ENCODE results near the gene CDKAL1. TPM values are rescaled to one million over a fixed set of nuclear protein-coding genes. Genes with fewer than 3 reads are reported as not detected.

The CDKAL1 gene
- polyA plus RNA-seq, 2 of the 4 experiments (the other 2 are of a cell fraction) = 4.7 to 8.3 TPM

DNA sequence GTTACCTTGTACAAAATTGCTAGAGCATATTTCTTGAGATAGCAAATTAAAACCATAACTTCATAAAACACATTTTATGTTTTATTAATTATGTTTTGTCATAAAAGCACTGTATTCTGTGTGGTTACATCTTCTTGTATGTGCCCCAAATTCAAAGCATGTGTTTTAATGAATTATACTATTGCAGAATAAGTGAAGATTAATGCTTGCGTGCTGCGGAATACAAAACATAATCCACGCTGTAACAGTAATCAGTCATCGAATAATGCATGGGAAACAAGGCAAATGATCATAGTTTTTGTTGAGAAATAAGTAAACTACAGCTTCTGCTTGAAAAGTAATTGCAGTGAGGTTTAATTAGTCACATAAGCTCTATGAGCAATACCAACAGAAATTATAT is 600.1 kb downstream of the CDKAL1 start:
- Histone ChIP-seq H3K4me2 (no peak overlapping the region), H3K4me3 (no peak overlapping the region), H3K9me3 (no peaks in the 10 kb centered on the region), H3K27ac (no peak overlapping the region), H3K4me1 (no peaks in the 10 kb centered on the region)
- no peak for DNase-seq (ENCODE audit: low read depth in 1 of 2, low spot score in 1 of 2)
- WGBS (ENCODE audit: missing lambda C conversion rate) = 95% methylated on average over 4 of the region's 4 CpGs
- TF ChIP-seq RFX5 (IDR thresholded peaks at IDR 0.05) (no peak), HOXA7 (CRISPR knock-in tag; IDR thresholded peaks at IDR 0.05) (no peak), KDM5A (IDR thresholded peaks at IDR 0.05) (no peak), CHD2 (IDR thresholded peaks at IDR 0.05; ENCODE audit: low read length, partially characterized antibody) (no peak)
- TF ChIP-seq, protein P1, sequence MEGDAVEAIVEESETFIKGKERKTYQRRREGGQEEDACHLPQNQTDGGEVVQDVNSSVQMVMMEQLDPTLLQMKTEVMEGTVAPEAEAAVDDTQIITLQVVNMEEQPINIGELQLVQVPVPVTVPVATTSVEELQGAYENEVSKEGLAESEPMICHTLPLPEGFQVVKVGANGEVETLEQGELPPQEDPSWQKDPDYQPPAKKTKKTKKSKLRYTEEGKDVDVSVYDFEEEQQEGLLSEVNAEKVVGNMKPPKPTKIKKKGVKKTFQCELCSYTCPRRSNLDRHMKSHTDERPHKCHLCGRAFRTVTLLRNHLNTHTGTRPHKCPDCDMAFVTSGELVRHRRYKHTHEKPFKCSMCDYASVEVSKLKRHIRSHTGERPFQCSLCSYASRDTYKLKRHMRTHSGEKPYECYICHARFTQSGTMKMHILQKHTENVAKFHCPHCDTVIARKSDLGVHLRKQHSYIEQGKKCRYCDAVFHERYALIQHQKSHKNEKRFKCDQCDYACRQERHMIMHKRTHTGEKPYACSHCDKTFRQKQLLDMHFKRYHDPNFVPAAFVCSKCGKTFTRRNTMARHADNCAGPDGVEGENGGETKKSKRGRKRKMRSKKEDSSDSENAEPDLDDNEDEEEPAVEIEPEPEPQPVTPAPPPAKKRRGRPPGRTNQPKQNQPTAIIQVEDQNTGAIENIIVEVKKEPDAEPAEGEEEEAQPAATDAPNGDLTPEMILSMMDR (IDR thresholded peaks at IDR 0.05) = no peak
- ChIA-PET POLR2A (no interaction called here), CTCF (interaction anchor here (0.6 to 1.0 kb wide), 3 partner anchors 12 to 442 kb away, joined by 3 to 4 read pairs (median 3); no protein-coding TSS in a partner anchor)
- no peak for ATAC-seq
- no peak for FAIRE-seq

GRCh38 chr6:21135484-21136013 is 601.3 kb downstream of the CDKAL1 start:
- no peak for ATAC-seq
- ChIA-PET POLR2A (no interaction called here), CTCF (no interaction called here)
- Histone ChIP-seq H3K4me1 (no peaks in the 10 kb centered on the region), H3K4me3 (no peak overlapping the region), H3K9me3 (no peaks in the 10 kb centered on the region), H3K27ac (no peak overlapping the region), H3K4me2 (no peak overlapping the region)
- DNase-seq (ENCODE audit: low read depth in 1 of 2, low spot score in 1 of 2) = no peak
- FAIRE-seq = no peak
- WGBS (ENCODE audit: missing lambda C conversion rate) = 89% methylated on average over 7 of the region's 7 CpGs
- TF ChIP-seq, protein P2, sequence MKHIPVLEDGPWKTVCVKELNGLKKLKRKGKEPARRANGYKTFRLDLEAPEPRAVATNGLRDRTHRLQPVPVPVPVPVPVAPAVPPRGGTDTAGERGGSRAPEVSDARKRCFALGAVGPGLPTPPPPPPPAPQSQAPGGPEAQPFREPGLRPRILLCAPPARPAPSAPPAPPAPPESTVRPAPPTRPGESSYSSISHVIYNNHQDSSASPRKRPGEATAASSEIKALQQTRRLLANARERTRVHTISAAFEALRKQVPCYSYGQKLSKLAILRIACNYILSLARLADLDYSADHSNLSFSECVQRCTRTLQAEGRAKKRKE (CRISPR knock-in tag; IDR thresholded peaks at IDR 0.05; ENCODE audit: low read depth) = no peak
- no peak for TF ChIP-seq ZC3H11A (IDR thresholded peaks at IDR 0.05)
- TF ChIP-seq RAD21 (conservative IDR thresholded peaks at IDR 0.05 in 1 of 2, IDR thresholded peaks at IDR 0.05 in 1 of 2) = no peak
- no peak for TF ChIP-seq ELK1 (IDR thresholded peaks at IDR 0.05; ENCODE audit: low read depth, low read length)
- TF ChIP-seq, protein P3, sequence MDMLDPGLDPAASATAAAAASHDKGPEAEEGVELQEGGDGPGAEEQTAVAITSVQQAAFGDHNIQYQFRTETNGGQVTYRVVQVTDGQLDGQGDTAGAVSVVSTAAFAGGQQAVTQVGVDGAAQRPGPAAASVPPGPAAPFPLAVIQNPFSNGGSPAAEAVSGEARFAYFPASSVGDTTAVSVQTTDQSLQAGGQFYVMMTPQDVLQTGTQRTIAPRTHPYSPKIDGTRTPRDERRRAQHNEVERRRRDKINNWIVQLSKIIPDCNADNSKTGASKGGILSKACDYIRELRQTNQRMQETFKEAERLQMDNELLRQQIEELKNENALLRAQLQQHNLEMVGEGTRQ (IDR thresholded peaks at IDR 0.05) = no peak
- TF ChIP-seq POLR2AphosphoS2 (conservative IDR thresholded peaks at IDR 0.05; ENCODE audit: low read length) = no peak
- no peak for TF ChIP-seq TP53 (CRISPR knock-in tag; IDR thresholded peaks at IDR 0.05)
- no peak for TF ChIP-seq NFE2L2 (conservative IDR thresholded peaks at IDR 0.05; ENCODE audit: low read length)
- TF ChIP-seq NPAS2 (CRISPR knock-in tag; IDR thresholded peaks at IDR 0.05; ENCODE audit: borderline replicate concordance) = no peak
- no peak for TF ChIP-seq TFCP2L1 (CRISPR knock-in tag; IDR thresholded peaks at IDR 0.05)
- TF ChIP-seq RCOR1 (IDR thresholded peaks at IDR 0.05; ENCODE audit: low read depth, low read length) = no peak
- TF ChIP-seq POLR2A (IDR thresholded peaks at IDR 0.05; ENCODE audit: low read length) = no peak

- no peak overlapping the region for H3K4me2 ChIP-seq
- ATAC-seq = no peak
- no peaks in the 10 kb centered on the region for H3K9me3 ChIP-seq
- ChIA-PET CTCF (interaction anchor here (1.5 kb wide), 1 partner anchor 9 kb away, joined by 3 read pairs; no protein-coding TSS in a partner anchor), POLR2A (no interaction called here)
- no peak overlapping the region for H3K4me3 ChIP-seq
- no peaks in the 10 kb centered on the region for H3K4me1 ChIP-seq
- no peak overlapping the region for H3K27ac ChIP-seq
- no peak for DNase-seq (ENCODE audit: low read depth in 1 of 2, low spot score in 1 of 2)
- 85% methylated on average over 2 of the region's 2 CpGs for WGBS (ENCODE audit: missing lambda C conversion rate)
- no peak for FAIRE-seq
- TF ChIP-seq HEYL (CRISPR knock-in tag; IDR thresholded peaks at IDR 0.05) (no peak), HOXB13 (CRISPR knock-in tag; IDR thresholded peaks at IDR 0.05; ENCODE audit: low read depth) (no peak), E2F6 (IDR thresholded peaks at IDR 0.05; ENCODE audit: borderline replicate concordance, low read depth) (no peak), CHD2 (IDR thresholded peaks at IDR 0.05; ENCODE audit: low read length, partially characterized antibody) (no peak), HOXA7 (CRISPR knock-in tag; IDR thresholded peaks at IDR 0.05) (no peak), RCOR1 (IDR thresholded peaks at IDR 0.05; ENCODE audit: low read depth, low read length) (no peak), EHF (CRISPR knock-in tag; IDR thresholded peaks at IDR 0.05) (no peak), SMC3 (IDR thresholded peaks at IDR 0.05) (no peak), NPAS2 (CRISPR knock-in tag; IDR thresholded peaks at IDR 0.05; ENCODE audit: borderline replicate concordance) (no peak), JUN (IDR thresholded peaks at IDR 0.05) (no peak)
- TF ChIP-seq, protein P4, sequence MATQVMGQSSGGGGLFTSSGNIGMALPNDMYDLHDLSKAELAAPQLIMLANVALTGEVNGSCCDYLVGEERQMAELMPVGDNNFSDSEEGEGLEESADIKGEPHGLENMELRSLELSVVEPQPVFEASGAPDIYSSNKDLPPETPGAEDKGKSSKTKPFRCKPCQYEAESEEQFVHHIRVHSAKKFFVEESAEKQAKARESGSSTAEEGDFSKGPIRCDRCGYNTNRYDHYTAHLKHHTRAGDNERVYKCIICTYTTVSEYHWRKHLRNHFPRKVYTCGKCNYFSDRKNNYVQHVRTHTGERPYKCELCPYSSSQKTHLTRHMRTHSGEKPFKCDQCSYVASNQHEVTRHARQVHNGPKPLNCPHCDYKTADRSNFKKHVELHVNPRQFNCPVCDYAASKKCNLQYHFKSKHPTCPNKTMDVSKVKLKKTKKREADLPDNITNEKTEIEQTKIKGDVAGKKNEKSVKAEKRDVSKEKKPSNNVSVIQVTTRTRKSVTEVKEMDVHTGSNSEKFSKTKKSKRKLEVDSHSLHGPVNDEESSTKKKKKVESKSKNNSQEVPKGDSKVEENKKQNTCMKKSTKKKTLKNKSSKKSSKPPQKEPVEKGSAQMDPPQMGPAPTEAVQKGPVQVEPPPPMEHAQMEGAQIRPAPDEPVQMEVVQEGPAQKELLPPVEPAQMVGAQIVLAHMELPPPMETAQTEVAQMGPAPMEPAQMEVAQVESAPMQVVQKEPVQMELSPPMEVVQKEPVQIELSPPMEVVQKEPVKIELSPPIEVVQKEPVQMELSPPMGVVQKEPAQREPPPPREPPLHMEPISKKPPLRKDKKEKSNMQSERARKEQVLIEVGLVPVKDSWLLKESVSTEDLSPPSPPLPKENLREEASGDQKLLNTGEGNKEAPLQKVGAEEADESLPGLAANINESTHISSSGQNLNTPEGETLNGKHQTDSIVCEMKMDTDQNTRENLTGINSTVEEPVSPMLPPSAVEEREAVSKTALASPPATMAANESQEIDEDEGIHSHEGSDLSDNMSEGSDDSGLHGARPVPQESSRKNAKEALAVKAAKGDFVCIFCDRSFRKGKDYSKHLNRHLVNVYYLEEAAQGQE (IDR thresholded peaks at IDR 0.05) = no peak
These were observed 603.6 kb downstream of the CDKAL1 start for GRCh38 chr6:21137700-21138335.
